NCI-H446 treated with DMSO at 0.1 percent for 48 hours (cell line): ENCODE data around the gene SSNA1.

Experiments used
- DNase-seq: peaks from one replicate; lab custom pipeline; 2025; lab: John Stamatoyannopoulos, UW

SSNA1 gene

GRCh38 chr9:137168573-137168903 is 19.9 kb upstream of the SSNA1 start:
- DNase-seq, result no peak

GRCh38 chr9:137168904-137169856 is 19.3 kb upstream of the SSNA1 start:
- DNase-seq, result peak; percentile 9

GRCh38 chr9:137169896-137170358 is 18.5 kb upstream of the SSNA1 start, which contains the start of gene LRRC26:
Gene LRRC26 (minus strand): TSS chr9:137170051. CDS start chr9:137169943, 108 bp downstream.
- DNase-seq, result no peak

- DNase-seq, result no peak
Observed at GRCh38 chr9:137170486-137171148, 17.9 kb upstream of the SSNA1 start.

GRCh38 chr9:137171149-137171900 is 17.2 kb upstream of the SSNA1 start:
- no peak for DNase-seq

- DNase-seq, result no peak
Observed at GRCh38 chr9:137172901-137173795, 15.3 kb upstream of the SSNA1 start.

- DNase-seq, result no peak
Observed at GRCh38 chr9:137173796-137174664, 14.4 kb upstream of the SSNA1 start.

- no peak for DNase-seq
Observed at GRCh38 chr9:137174722-137175293, 13.7 kb upstream of the SSNA1 start.

GRCh38 chr9:137175345-137175961 is 13.0 kb upstream of the SSNA1 start:
- no peak for DNase-seq

- no peak for DNase-seq
Observed at GRCh38 chr9:137176302-137177182, 11.9 kb upstream of the SSNA1 start.

GRCh38 chr9:137178201-137178938 is 10.1 kb upstream of the SSNA1 start:
- DNase-seq, result no peak

GRCh38 chr9:137178939-137179630 is 9.4 kb upstream of the SSNA1 start:
- no peak for DNase-seq

GRCh38 chr9:137179761-137180160 is 8.7 kb upstream of the SSNA1 start:
- DNase-seq, result no peak

- DNase-seq, result no peak
Observed at GRCh38 chr9:137180491-137180890, 8.0 kb upstream of the SSNA1 start.

GRCh38 chr9:137181680-137182079 is 6.8 kb upstream of the SSNA1 start:
- no peak for DNase-seq

GRCh38 chr9:137182836-137183235 is 5.6 kb upstream of the SSNA1 start:
- no peak for DNase-seq

- DNase-seq, result no peak
Observed at GRCh38 chr9:137183980-137184595, 4.4 kb upstream of the SSNA1 start.
